Measurements from ENCODE around the gene AIRE.
"Not testable (repeated sequence)": the region's sequence is repeated elsewhere in the genome, so short reads cannot be mapped to it uniquely, and the experiment has no call there.

The AIRE gene

GRCh38 chr21:44300262-44300959, 14.7 kb downstream of the AIRE start:
- DNase-seq (ENCODE audit: extremely low read depth, low read depth), result no peak
- no peak for TF ChIP-seq CTCF (IDR thresholded peaks at IDR 0.05; ENCODE audit: low read depth, low read length)

GRCh38 chr21:44301141-44301540, 15.5 kb downstream of the AIRE start:
- DNase-seq (ENCODE audit: extremely low read depth, low read depth), result no peak
- no peak for TF ChIP-seq CTCF (IDR thresholded peaks at IDR 0.05; ENCODE audit: low read depth, low read length)

DNA sequence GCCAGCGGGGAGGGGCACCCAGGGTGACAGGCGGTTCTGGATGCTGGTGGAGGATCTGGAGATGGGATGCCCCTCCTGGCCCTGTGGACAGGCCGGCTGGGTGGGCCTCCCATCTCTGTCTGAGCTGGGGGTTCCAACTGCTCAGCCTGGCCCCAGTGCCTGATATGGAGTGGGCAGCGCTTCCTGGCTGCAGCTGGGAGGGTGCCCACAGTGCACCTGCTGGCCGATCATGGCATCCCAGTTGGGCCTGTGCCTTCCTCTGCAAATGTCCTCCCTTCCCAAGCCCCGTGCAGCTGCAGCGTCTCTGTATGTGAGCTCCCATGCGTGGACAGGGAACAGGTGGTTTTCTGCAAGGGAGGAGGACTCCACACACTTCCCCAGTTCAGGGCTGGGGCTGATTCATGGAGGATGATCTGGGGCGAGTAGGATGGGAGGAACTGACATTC, 16.3 kb downstream of the AIRE start:
- no peak for DNase-seq (ENCODE audit: extremely low read depth, low read depth)

GRCh38 chr21:44302573-44303401, 17.1 kb downstream of the AIRE start:
- not testable (repeated sequence) for DNase-seq (ENCODE audit: extremely low read depth, low read depth)

More for the DNA sequence above, 16.3 kb downstream of the AIRE start:
- no peak for TF ChIP-seq CTCF (IDR thresholded peaks at IDR 0.05; ENCODE audit: low read depth, low read length)

DNA sequence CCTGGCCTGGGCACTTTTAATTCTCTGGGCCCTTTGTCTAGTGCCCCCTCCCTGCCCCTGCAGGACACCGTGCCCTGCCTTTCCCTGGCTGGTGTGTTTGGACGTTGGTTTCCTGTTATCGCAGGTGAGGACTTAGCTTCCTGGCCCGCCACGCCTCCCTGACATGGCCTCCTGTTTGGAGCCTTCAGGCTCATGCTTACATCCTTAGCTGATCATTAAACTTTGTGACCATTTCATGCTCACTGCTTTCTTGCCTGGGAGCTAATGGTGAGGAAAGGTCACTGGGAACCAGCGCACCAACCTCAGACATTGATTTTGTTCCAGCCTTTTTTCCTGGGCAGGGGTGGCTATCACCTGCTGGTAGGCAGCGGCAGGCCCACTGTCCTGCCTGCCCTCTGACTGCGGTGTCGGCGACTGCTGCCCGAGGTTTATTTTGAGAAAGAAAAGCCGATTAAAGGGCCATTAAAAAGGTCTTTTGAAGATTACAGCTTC, 17.9 kb downstream of the AIRE start:
- no peak for TF ChIP-seq CTCF (IDR thresholded peaks at IDR 0.05; ENCODE audit: low read depth, low read length)
- DNase-seq (ENCODE audit: extremely low read depth, low read depth), result no peak

GRCh38 chr21:44304011-44304616, 18.4 kb downstream of the AIRE start:
- no peak for DNase-seq (ENCODE audit: extremely low read depth, low read depth)
- TF ChIP-seq CTCF (IDR thresholded peaks at IDR 0.05; ENCODE audit: low read depth, low read length), result no peak

- no peak for DNase-seq (ENCODE audit: extremely low read depth, low read depth)
- TF ChIP-seq CTCF (IDR thresholded peaks at IDR 0.05; ENCODE audit: low read depth, low read length), result peak; percentile 68
Observed at GRCh38 chr21:44304877-44305293, 19.2 kb downstream of the AIRE start.

Measured in AG09319 (cell line).